ENCODE data around the gene USP46. TPM values are rescaled to one million over a fixed set of nuclear protein-coding genes. Genes with fewer than 3 reads are reported as not detected.

Gene USP46
- total RNA-seq, 1 donor = 19.4 TPM

DNA sequence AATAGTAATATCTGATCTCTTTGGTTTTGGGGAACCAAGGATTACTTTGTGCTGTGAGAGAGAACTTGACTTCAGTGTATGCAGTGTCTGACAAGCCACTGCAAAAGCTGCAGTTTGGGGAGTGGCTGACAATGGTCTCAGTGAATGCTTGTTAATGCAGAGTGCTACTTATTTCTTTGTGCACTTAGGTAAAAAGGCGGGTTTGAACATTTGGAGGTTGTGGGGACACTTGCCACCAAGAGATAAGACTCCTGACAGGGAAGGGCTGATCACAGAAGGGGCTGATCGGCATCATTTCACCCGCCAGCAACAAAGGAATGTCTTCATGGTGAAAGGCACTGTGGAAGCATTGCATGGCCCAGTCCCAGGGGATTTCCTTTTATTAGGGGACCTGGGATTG, 28.6 kb upstream of the USP46 start:
- TF ChIP-seq CTCF (IDR thresholded peaks at IDR 0.05; ENCODE audit: insufficient read depth, low read depth, low read length) = no peak
- no peak for DNase-seq (ENCODE audit: low read depth)
- no peak overlapping the region for H3K4me3 ChIP-seq (ENCODE audit: low read depth, low read length)

DNA sequence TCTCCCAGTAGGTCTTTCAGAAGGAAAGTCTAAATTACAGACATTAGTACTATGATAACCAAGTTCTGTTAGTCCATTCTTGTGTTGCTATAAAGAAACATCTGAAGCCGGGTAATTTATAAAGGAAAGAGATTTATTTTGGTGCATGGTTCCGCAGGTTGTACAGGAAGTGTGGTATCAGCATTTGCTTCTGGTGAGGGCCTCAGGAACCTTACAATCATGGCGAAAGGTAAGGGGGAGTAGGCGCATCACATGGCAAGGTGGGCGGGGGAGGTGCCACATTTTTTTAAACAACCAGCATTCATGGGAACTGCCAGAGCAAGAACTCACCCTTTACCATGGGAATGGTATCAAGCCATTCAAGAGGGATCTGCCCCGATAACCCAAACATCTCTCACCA, 26.2 kb upstream of the USP46 start:
- TF ChIP-seq CTCF (IDR thresholded peaks at IDR 0.05; ENCODE audit: insufficient read depth, low read depth, low read length) = no peak
- no peak overlapping the region for H3K4me3 ChIP-seq (ENCODE audit: low read depth, low read length)
- no peak for DNase-seq (ENCODE audit: low read depth)

DNA sequence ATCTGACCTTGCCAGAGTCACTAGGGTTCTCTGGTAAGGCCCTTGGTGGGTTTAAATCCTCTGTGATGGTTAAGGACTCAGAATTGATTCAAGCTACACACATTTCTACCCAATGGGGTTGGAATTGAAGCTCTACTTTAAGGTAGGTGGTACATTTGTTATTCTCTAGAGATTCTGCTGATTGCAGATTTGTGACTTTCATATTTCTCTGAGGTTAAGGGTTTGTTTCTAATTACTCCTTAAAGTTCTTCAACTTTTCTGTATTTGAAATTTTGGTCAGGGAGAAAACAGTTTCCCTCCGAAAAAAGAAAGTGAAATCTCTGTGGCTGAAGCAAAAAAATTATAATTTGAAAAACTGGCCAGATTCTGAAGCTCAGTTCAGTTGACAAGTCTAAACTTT, 25.8 kb upstream of the USP46 start:
- TF ChIP-seq CTCF (IDR thresholded peaks at IDR 0.05; ENCODE audit: insufficient read depth, low read depth, low read length) = no peak
- H3K4me3 ChIP-seq (ENCODE audit: low read depth, low read length) = no peak overlapping the region
- no peak for DNase-seq (ENCODE audit: low read depth)

GRCh38 chr4:52680381-52680780, 21.3 kb upstream of the USP46 start:
- no peak for DNase-seq (ENCODE audit: low read depth)
- no peak for TF ChIP-seq CTCF (IDR thresholded peaks at IDR 0.05; ENCODE audit: insufficient read depth, low read depth, low read length)

DNA sequence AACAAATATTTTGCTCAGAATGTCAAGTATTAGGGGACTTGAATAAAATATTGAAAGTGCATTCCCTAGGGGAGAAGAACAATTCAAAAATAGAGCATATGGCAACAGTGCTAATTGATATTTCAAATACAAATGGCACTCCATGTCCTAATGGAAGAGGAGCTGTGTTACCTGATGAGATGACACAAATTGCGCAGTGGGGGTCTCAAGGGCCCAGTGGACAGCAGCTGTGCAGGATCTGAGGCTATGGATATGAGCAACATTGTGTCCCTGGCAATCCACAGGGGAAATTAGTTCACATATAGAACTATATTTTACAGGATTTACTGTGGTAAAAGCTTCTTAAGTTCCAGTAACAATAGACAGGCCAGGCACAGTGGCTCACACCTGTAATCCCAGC, 17.4 kb upstream of the USP46 start:
- no peak for DNase-seq (ENCODE audit: low read depth)
- TF ChIP-seq CTCF (IDR thresholded peaks at IDR 0.05; ENCODE audit: insufficient read depth, low read depth, low read length) = no peak
- no peak overlapping the region for H3K4me3 ChIP-seq (ENCODE audit: low read depth, low read length)

More at GRCh38 chr4:52680381-52680780, 21.3 kb upstream of the USP46 start:
- H3K4me3 ChIP-seq (ENCODE audit: low read depth, low read length) = no peak overlapping the region

GRCh38 chr4:52675111-52675510, 16.0 kb upstream of the USP46 start:
- H3K4me3 ChIP-seq (ENCODE audit: low read depth, low read length) = no peak overlapping the region
- no peak for TF ChIP-seq CTCF (IDR thresholded peaks at IDR 0.05; ENCODE audit: insufficient read depth, low read depth, low read length)
- DNase-seq (ENCODE audit: low read depth) = no peak

DNA sequence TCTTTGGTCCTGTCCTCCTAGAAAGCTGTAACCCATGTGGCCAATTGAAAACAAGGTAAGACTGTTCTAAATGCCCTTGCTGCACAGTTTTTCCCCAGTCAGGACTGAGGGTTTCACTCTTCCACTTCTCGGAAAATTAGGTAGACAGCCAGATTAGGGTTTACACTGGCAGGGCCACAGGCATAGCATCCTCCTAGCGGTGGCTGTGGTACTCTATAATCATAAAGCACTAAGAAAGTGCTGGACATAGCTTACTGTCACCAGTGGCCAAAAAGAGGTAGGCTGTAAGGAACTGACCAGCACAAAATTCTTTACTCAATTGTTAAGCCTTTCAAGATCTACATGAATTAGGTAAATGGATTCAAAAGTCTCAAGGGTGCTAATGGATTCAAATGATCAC, 11.6 kb upstream of the USP46 start:
- peak; percentile 24 for TF ChIP-seq CTCF (IDR thresholded peaks at IDR 0.05; ENCODE audit: insufficient read depth, low read depth, low read length)
- DNase-seq (ENCODE audit: low read depth) = no peak
- no peak overlapping the region for H3K4me3 ChIP-seq (ENCODE audit: low read depth, low read length)

All from fibroblast of villous mesenchyme (primary cell).